ENCODE measurements around the gene CLDN10.
"Not testable (repeated sequence)": the region's sequence is repeated elsewhere in the genome, so short reads cannot be mapped to it uniquely, and the experiment has no call there.

Gene CLDN10, protein sequence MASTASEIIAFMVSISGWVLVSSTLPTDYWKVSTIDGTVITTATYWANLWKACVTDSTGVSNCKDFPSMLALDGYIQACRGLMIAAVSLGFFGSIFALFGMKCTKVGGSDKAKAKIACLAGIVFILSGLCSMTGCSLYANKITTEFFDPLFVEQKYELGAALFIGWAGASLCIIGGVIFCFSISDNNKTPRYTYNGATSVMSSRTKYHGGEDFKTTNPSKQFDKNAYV

DNA sequence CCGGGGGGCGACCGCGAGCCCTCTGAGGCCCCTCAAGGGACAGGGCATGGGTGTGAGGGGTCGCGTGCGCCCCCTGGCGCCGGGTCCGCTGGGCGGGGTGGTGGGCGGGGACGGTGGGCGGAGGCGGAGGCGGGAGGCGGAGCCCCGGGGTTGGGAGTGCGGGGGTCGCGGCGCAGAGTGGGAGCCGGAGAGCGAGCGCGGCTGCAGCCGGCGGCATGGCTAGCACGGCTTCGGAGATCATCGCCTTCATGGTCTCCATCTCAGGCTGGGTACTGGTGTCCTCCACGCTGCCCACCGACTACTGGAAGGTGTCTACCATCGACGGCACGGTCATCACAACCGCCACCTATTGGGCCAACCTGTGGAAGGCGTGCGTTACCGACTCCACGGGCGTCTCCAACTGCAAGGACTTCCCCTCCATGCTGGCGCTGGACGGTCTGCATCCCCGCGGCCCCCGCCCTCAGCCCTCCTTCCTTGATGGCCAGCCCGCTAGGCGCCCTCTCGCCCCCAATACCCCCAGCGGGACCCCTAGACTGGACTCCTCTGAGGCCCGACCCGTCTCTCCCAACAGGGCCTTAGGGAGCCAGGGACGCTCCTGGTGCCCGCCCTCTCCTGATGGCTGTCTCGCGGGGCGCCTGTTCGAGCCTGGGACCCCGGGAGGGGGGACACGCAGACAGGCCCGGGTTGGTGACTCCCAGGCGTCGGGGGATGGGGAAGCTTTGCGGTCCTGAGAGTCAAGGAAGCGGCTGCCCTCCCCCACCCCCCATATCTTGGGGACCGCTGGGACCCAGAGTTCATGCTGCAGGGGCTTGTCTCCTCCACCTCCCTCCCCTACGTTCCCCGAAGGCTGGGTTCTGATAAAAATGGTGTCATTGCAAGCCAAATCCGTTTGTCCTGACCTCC lies at the start of gene CLDN10:
CLDN10 (plus strand) TSS at position 182 of the 903 bp plus-strand sequence; CDS start at position 216, 34 bp downstream.
- DNase-seq (ENCODE audit: low spot score): no peak

DNA sequence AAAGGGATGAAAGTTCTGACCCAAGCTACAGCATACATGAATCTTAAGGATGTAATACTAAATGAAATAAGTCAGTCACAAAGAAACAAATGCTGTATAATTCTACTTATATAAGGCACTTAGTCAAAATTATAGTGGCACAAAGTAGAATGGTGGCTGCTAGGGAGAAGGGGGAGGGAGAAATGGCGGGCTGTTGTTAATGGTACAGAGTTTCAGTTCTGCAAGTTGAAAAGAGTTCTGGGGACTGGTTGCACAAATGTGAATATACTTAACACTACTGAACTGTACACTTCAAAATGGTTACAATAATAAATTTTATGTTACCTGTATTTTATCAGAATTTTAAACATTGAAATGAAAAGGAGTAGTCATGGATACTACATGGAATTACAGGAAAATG lies 48.9 kb upstream of the CLDN10 start:
- no peak for DNase-seq (ENCODE audit: low spot score)

DNA sequence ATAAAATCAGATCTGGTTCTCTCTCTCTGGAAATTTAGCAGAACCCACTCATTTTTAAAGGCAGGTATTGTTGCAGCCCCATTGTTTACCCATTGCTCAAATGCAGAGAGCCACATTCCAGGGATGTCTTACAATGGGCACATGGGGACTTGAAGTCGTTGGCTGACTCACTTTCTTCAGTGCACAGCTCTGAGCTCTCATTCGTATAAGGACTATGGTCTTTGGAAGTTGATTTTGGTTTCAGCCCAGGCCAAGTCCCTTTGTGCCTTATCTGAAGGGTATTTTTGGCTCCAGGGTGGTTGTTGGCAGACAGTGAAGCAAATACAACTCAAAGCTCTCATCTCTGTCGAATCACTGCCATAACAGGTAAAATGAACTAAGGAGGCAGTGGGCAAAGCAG lies 47.3 kb upstream of the CLDN10 start:
- no peak for DNase-seq (ENCODE audit: low spot score)

- no peak for DNase-seq (ENCODE audit: low spot score)
Observed at GRCh38 chr13:95505986-95506385, 46.5 kb upstream of the CLDN10 start.

DNA sequence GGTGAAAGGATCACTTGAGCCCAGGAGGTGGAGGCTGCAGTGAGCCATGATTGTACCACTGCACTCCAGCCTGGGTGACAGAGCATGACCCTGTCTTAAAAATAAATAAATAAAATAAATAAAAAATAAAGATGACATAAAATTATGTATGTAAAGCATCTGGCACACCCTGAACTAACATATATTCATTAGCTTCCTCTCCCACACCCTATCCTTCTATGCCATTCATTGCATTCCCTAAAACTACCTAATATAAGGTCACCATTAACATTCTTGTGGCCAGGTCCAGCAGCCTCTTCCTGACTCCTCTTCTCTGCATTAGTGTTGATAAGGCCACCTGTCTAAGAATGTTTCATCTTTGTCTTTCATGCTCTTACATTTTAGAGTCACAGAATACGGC lies 44.5 kb upstream of the CLDN10 start:
- no peak for DNase-seq (ENCODE audit: low spot score)

DNA sequence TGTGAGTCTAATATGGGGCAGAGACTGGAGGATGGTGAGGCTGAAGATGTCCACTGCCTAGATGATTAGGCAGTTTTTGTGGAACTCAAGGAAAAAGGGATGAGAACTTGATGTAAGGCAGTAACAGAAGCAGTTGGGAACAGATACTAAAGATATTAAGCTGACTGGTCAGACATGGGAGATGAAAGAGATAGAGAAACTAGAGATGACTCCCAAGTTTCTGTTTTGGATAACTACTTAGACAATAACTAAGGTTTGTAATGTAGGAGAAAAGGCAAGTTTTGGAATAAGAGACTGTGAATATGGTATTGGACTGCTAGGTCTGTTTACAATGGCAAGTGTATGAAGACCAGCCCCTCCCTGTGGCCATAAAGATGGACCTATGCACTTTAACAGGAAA lies 43.5 kb upstream of the CLDN10 start:
- no peak for DNase-seq (ENCODE audit: low spot score)

DNA sequence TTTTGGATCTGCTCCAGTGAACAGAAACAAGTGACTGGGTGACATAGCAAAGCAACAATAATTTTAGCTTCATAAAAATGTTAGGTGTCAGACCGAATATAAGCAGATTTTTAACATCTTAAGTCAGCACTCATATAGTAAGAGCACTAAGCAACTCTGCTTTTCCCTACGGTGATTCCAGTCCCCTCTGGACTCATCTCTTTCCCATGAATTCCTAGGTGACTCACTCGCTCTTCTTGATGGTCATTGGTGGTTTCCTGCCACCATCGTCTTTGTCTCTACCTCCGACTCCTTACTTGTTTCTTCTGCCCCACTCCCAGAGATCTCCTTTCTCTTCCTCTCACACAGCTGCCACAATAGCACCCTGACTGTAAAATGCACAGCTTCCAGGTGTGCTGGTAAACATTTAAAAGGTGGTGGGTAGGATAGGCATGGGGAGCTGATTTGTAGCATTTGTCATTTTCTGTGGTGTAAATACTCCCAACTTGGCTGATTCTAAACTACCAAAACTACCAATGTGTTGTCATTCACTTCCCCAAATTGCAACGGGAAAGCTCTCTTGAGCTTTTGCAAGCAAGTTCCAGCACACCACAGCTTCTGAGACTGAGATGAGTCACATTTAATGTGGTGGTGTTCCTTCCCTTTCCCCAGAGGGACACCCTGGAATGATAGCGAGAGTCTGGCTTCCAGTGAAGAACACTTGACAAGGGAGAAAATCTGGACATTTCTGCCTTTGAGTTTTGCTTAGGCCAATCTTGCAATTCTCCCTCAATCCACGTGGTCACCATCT lies 42.8 kb upstream of the CLDN10 start:
- peak; percentile 29 for DNase-seq (ENCODE audit: low spot score)

- DNase-seq (ENCODE audit: low spot score): no peak
Observed at GRCh38 chr13:95510950-95511349, 41.6 kb upstream of the CLDN10 start.

DNA sequence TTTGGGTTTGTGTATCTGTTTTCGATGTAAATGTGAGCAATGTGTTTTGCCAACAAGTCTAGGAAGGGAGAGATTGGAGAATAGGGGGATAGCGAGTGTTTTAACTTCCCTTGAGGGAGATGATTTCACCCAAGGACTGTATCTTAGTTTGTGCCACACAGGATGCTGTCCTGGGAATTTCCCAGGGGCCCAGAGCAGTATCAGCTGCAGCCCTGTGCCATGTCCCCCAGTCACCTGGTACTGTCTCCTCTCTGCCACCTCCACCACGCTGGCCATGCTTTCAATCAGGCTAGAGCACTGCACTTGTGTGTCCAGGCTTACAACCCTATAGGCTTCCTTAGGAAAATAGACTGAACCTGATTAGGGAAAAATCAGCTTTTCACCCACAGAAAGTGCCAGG lies 40.1 kb upstream of the CLDN10 start:
- no peak for DNase-seq (ENCODE audit: low spot score)

DNA sequence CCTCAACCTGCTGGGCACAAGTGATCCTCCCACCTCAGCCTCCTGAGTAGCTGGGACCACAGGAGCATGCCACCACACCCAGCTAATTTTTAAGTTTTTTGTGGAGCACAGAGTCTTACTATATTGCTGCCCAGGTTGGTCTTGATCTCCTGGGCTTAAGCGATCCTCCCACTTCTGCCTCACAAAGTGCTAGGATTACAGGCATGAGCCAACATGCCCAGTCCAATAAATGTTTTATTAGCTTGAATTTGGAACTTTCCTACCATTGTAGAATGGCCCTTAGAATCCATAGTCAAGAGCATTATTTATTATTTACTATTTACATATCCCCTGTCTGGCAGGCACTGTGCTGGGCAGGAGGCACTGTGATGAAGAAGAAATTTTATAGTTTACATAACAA lies 39.6 kb upstream of the CLDN10 start:
- DNase-seq (ENCODE audit: low spot score): no peak

DNA sequence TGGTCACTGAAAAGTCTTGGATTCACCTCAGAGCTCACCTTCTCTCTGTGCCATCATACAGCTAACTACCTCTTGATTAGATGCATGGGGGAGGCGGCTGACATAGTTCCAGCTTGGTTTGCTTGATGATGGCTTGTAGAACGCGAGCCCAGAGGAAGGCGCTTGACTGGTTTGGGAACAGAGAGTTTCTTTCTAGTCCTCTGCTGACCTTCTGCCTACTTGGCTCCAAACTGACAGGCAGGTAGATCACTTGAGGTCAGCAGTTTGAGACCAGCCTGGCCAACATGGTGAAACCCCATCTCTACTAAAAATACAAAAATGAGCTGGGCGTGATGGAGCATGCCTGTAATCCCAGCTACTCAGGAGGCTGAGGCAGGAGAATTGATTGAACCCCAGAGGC lies 36.9 kb upstream of the CLDN10 start:
- not testable (repeated sequence) for DNase-seq (ENCODE audit: low spot score)

GRCh38 chr13:95516021-95516420 lies 36.5 kb upstream of the CLDN10 start:
- DNase-seq (ENCODE audit: low spot score): no peak

DNA sequence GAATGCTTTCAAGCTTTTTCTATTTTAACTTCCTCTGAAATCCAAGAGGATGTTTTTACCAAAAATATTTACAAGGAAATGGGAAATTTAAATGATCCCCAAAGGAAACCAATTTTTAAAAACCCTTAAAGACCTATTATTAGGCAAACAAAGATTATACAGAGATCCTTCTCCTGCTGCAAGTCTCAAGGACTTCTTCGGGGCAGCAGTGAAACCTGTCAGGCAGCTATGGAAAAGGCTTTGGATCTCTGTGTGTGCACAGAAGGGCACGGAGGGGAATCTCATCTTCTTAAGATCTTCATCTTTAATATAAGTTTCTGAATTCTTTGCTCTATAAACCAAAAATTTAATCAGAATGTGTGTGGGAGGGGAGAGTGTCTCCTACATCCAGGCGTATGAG lies 36.0 kb upstream of the CLDN10 start:
- DNase-seq (ENCODE audit: low spot score): no peak

GRCh38 chr13:95523598-95523997 lies 28.9 kb upstream of the CLDN10 start:
- DNase-seq (ENCODE audit: low spot score): no peak

DNA sequence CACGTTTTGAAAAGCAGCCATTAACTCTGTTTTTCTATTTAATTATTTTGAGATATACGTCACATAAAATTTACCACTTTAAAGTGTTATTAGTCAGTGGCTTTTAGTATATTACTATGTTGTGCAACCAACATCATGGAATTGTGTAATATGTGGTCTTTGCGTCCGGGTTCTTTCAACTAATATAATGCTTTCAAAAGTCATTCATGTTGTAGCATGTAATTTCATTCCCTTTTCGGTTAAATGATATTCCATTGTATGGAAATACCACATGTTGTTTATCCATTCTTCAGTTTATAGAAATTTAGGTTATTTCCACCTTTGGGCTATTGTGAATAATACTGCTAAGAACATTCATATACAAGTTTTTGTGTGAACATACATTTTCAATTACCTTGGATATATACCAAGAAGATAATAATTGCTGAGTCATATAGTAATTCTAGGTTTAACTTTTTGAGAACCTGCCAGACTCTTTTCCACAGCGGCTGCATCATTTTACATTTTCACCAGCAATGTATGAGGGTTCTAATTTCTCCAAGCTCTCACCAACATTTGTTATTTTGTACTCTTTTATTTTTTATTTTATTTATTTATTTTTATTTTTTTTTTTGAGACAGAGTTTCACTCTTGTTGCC lies 28.1 kb upstream of the CLDN10 start:
- no peak for DNase-seq (ENCODE audit: low spot score)

- DNase-seq (ENCODE audit: low spot score): no peak
Observed at GRCh38 chr13:95527955-95528354, 24.6 kb upstream of the CLDN10 start.

DNA sequence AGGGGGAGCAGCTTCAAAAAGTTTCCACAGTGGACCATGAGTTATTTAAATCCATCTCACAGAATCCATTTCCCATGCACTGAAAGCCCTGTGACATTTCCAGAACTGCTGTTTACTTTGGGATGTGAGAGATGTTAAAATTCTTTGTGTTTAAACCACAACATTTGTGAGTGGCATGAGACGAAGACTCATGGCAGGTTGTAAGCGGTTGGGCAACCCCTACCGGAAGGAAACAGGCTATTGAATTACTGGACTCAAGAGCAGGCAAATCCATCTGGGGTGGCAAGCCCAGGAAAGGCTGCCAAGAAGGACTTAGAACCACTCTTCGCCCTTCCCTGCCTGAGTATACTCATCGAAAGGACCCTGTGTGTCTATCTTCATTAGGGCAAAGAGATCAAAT lies 22.3 kb upstream of the CLDN10 start:
- peak; percentile 19 for DNase-seq (ENCODE audit: low spot score)

DNA sequence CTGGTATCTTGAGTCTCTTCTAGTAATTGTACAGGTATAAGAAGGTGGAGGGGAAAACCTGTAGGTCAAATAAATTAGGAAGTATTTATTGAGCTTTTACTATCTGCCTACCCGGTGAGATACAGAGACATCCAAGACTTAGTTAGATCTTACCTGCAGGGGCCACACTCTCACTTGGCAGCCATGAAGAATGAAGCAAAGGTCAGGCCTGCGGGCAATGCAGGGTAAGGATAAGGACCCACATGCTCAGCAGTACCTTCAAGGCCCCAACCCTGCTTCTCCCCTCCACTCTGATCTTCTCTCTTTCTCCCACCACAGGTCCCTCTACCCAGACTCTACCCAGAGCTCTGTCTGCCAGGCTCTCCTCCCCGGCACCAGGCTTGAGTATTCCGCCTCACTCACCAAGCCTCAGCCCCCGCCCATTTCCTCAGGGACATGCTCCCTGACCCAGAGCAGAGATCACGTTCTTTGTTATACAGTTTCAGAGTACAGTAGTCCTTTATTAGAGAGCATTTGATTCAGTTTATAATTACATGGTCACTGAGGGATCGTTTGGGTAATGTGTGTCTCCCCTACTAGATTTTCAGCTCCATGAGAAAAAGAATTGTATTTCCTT lies 18.9 kb upstream of the CLDN10 start:
- DNase-seq (ENCODE audit: low spot score): no peak

DNA sequence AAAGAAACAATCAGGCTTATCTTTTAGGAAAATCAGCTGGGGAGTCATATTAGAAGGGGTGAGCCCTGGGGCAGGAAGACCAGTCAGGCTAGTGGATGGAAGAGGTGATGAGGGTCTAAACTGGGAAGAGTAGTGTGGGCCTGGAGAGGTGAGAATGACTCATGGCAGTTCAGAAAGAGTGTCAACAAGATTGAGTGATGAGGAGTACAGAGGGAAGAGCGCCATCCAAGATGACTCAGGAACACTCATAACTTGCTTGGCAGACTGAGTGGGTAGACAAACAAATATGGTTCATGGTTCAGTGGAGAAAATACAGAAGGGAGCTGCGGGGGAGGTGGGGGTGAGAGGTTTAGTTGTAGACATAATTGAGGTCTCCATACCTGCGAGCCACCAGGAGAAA lies 17.3 kb upstream of the CLDN10 start:
- peak; percentile 92 for DNase-seq (ENCODE audit: low spot score)

DNA sequence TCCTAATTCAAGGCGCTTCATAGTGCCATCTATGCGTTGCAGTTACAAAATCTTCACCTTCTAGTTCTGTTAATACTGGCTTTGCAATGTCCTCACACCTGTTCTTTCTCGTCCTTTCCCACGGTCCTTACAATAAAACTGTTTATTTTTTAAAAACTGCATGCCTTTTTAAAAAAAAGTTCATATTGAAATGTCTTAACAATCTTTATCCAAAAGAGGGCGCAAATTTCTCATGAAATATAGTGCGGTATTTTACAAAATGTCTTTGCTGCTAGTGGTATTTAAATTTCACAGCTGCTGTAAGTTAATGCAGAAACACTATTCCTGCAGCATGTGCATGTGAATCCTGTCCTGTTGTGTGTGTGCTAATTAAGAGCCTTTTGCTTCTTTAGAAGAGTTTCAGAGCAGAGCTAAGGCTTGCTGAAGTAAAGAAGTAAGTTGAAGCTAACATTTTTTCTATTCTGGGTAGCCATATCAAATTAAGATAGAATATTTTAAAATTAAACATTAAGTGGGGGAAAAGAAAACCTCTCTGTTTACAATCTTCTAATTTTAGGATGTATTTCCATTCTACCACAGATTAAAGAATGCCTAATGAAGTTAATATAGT lies 15.8 kb upstream of the CLDN10 start:
- peak; percentile 48 for DNase-seq (ENCODE audit: low spot score)

DNA sequence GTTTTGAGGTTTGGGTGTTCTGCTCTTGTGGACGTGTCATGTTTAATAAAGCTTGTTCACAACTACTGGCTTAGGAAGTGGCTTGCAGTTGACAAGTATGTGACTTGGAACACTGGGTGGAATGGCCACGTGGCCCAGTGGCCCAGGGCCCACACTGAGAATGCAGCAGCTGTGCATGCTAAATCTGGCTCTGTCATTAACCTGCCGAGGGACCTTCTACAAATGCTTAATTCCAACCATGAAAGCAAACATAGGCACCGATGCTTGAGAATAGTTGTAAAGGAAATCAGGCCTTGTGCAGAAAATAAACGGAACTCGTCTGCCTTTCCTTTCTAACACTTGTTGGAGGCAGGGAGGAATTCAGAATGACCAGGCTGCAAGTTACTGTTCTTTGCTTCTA lies 11.6 kb upstream of the CLDN10 start:
- no peak for DNase-seq (ENCODE audit: low spot score)

Measured in RKO (cell line).